ENCODE data around the gene SOS1. TPM values are rescaled to one million over a fixed set of nuclear protein-coding genes. Genes with fewer than 3 reads are reported as not detected.

The SOS1 gene
- total and polyA plus RNA-seq, 2 donors (not counting 1 experiment from before 2014, with no cell fraction given) = 18.2 to 58.1 TPM

- no peaks in the 10 kb centered on the region for H3K4me1 Mint-ChIP-seq
- intact Hi-C loops (cut with micrococcal nuclease) = no loop called here
- H3K27me3 Mint-ChIP-seq = no peaks in the 10 kb centered on the region
- no peak overlapping the region for H2AFZ ChIP-seq (ENCODE audit: insufficient read depth, low read depth, low read length, poor library complexity, severe bottlenecking)
- no peak overlapping the region for H3K4me3 ChIP-seq (ENCODE audit: control extremely low read depth in 1 of 5, extremely low read depth in 1 of 5, insufficient read depth in 1 of 5, low read depth in 2 of 5, low read length in 4 of 5)
- H3K4me1 ChIP-seq (ENCODE audit: control insufficient read depth in 2 of 2, insufficient read depth in 2 of 2, low read length in 2 of 2) = no peaks in the 10 kb centered on the region
- no peak overlapping the region for H3K27ac Mint-ChIP-seq
- no peak overlapping the region for H3K27ac ChIP-seq (ENCODE audit: low read length in 2 of 2)
- no peak for ATAC-seq (ENCODE audit: low read depth)
- H3K27me3 ChIP-seq (replicated peaks in 1 of 4; ENCODE audit: control extremely low read depth in 1 of 4, control insufficient read depth in 3 of 4, insufficient read depth in 4 of 4, low read length in 3 of 4) = no peaks in the 10 kb centered on the region
- no peak for DNase-seq
- H3K9ac ChIP-seq (ENCODE audit: low read length) = no peak overlapping the region
- H3K9me3 ChIP-seq (ENCODE audit: control extremely low read depth in 1 of 3, control insufficient read depth in 2 of 3, insufficient read depth in 1 of 3, low read length in 2 of 3) = no peaks in the 10 kb centered on the region
- POLR2A ChIA-PET = no interaction called here
- no peaks in the 10 kb centered on the region for H3K9me3 Mint-ChIP-seq (ENCODE audit: insufficient read depth)
- H3K4me3 Mint-ChIP-seq = no peak overlapping the region
- TF ChIP-seq EZH2 (IDR thresholded peaks at IDR 0.05; ENCODE audit: borderline replicate concordance, insufficient read depth, low read depth, low read length, poor library complexity, severe bottlenecking) = no peak
- no peak for TF ChIP-seq CTCF (IDR thresholded peaks at IDR 0.05)
- no peaks in the 10 kb centered on the region for H3K79me2 ChIP-seq (ENCODE audit: control insufficient read depth, insufficient read depth, low read length)
- no peak overlapping the region for H3K4me2 ChIP-seq (replicated peaks; ENCODE audit: low read depth, low read length, poor library complexity, severe bottlenecking)
- 100% methylated on average over 2 of the region's 4 CpGs for WGBS (ENCODE audit: insufficient coverage)
- CTCF ChIA-PET = interaction anchor here (1.2 kb wide), 1 partner anchor 24 kb away, joined by 5 read pairs; no protein-coding TSS in a partner anchor
- no peaks in the 10 kb centered on the region for H4K20me1 ChIP-seq (ENCODE audit: control insufficient read depth, insufficient read depth, low read length, poor library complexity, severe bottlenecking)
- H3K36me3 ChIP-seq (replicated peaks in 1 of 2; ENCODE audit: control extremely low read depth in 1 of 2, control insufficient read depth in 1 of 2, extremely low read depth in 1 of 2, insufficient read depth in 2 of 2, low read length in 1 of 2) = no peaks in the 10 kb centered on the region
Measured at GRCh38 chr2:38971377-38971776, 149.5 kb downstream of the SOS1 start.

GRCh38 chr2:38968021-38968420, 152.8 kb downstream of the SOS1 start:
- no peaks in the 10 kb centered on the region for H3K36me3 ChIP-seq (replicated peaks in 1 of 2; ENCODE audit: control extremely low read depth in 1 of 2, control insufficient read depth in 1 of 2, extremely low read depth in 1 of 2, insufficient read depth in 2 of 2, low read length in 1 of 2)
- no peaks in the 10 kb centered on the region for H4K20me1 ChIP-seq (ENCODE audit: control insufficient read depth, insufficient read depth, low read length, poor library complexity, severe bottlenecking)
- H2AFZ ChIP-seq (ENCODE audit: insufficient read depth, low read depth, low read length, poor library complexity, severe bottlenecking) = no peak overlapping the region
- no peaks in the 10 kb centered on the region for H3K9me3 Mint-ChIP-seq (ENCODE audit: insufficient read depth)
- H3K27me3 Mint-ChIP-seq = no peaks in the 10 kb centered on the region
- WGBS (ENCODE audit: insufficient coverage) = 100% methylated on average over 1 of the region's 2 CpGs
- H3K4me3 ChIP-seq (ENCODE audit: control extremely low read depth in 1 of 5, extremely low read depth in 1 of 5, insufficient read depth in 1 of 5, low read depth in 2 of 5, low read length in 4 of 5) = no peak overlapping the region
- ATAC-seq (ENCODE audit: low read depth) (no peak), DNase-seq (no peak)
- POLR2A ChIA-PET = no interaction called here
- H3K4me3 Mint-ChIP-seq = no peak overlapping the region
- no peak overlapping the region for H3K27ac ChIP-seq (ENCODE audit: low read length in 2 of 2)
- intact Hi-C loops (cut with micrococcal nuclease) = no loop called here
- no peaks in the 10 kb centered on the region for H3K79me2 ChIP-seq (ENCODE audit: control insufficient read depth, insufficient read depth, low read length)
- no peak overlapping the region for H3K9ac ChIP-seq (ENCODE audit: low read length)
- TF ChIP-seq EZH2 (IDR thresholded peaks at IDR 0.05; ENCODE audit: borderline replicate concordance, insufficient read depth, low read depth, low read length, poor library complexity, severe bottlenecking) (no peak), CTCF (IDR thresholded peaks at IDR 0.05) (no peak)
- H3K4me1 ChIP-seq (ENCODE audit: control insufficient read depth in 2 of 2, insufficient read depth in 2 of 2, low read length in 2 of 2) = no peaks in the 10 kb centered on the region
- CTCF ChIA-PET = interaction anchor here (0.8 to 1.3 kb wide), 2 partner anchors 13 to 21 kb away, joined by 3 read pairs; no protein-coding TSS in a partner anchor
- H3K27ac Mint-ChIP-seq = no peak overlapping the region
- H3K4me1 Mint-ChIP-seq = no peaks in the 10 kb centered on the region
- H3K27me3 ChIP-seq (replicated peaks in 1 of 4; ENCODE audit: control extremely low read depth in 1 of 4, control insufficient read depth in 3 of 4, insufficient read depth in 4 of 4, low read length in 3 of 4) = no peaks in the 10 kb centered on the region
- no peaks in the 10 kb centered on the region for H3K9me3 ChIP-seq (ENCODE audit: control extremely low read depth in 1 of 3, control insufficient read depth in 2 of 3, insufficient read depth in 1 of 3, low read length in 2 of 3)
- H3K4me2 ChIP-seq (replicated peaks; ENCODE audit: low read depth, low read length, poor library complexity, severe bottlenecking) = no peak overlapping the region

All from B cell (primary cell).